ENCODE measurements around the gene IARS1. TPM values are rescaled to one million over a fixed set of nuclear protein-coding genes. Genes with fewer than 3 reads are reported as not detected.

Gene IARS1
- total and polyA plus RNA-seq, 2 experiments from 2014 or later: 105 to 310 TPM

- Histone ChIP-seq H4K20me1 (replicated peaks; ENCODE audit: insufficient read depth) (peaks cover 5% of the 10 kb centered on the region; the same call in 1 of the 2 replicates), H3K9me2 (ENCODE audit: insufficient read depth) (no peaks in the 10 kb centered on the region), H3K79me2 (replicated peaks; ENCODE audit: insufficient read depth) (peaks cover 63% of the 10 kb centered on the region), H3K4me2 (peak overlapping the region; percentile 82), H3K36me3 (ENCODE audit: insufficient read depth) (peaks cover 27% of the 10 kb centered on the region), H3F3A (replicated peaks; ENCODE audit: low read depth) (0 out of 2 replicates have a peak, but pooled peaks cover 3% of the 10 kb centered on the region), H3K27ac (ENCODE audit: low read depth) (peak overlapping the region; percentile 84), H3K4me1 (ENCODE audit: insufficient read depth) (peaks cover 13% of the 10 kb centered on the region; the same call in 1 of the 2 replicates), H3K27me3 (ENCODE audit: insufficient read depth) (no peaks in the 10 kb centered on the region), H3K4me3 (peak overlapping the region; percentile 92), H2AFZ (no peak overlapping the region)
- Mint-ChIP-seq H3K27ac (peak overlapping the region; percentile 99), H3K27me3 (ENCODE audit: insufficient read depth, low read depth, poor library complexity) (peaks cover 10% of the 10 kb centered on the region), H3K4me1 (peaks cover 17% of the 10 kb centered on the region), H3K36me3 (ENCODE audit: low read depth) (peaks cover 64% of the 10 kb centered on the region), H3K9me3 (peaks cover 2% of the 10 kb centered on the region; the same call in 2 of the 3 replicates), H3K4me3 (peak overlapping the region; percentile 96)
- TF ChIP-seq ZNF114 (CRISPR knock-in tag; IDR thresholded peaks at IDR 0.05) (no peak), POLR2AphosphoS5 (IDR thresholded peaks at IDR 0.05; ENCODE audit: low read depth) (0 out of 2 replicates have a peak, but pooled peaks have one; percentile 2)
- ATAC-seq (no peak), DNase-seq (ENCODE audit: low spot score) (no peak)
Measured at GRCh38 chr9:92292338-92293074, 991 bp downstream of the IARS1 start.

DNA sequence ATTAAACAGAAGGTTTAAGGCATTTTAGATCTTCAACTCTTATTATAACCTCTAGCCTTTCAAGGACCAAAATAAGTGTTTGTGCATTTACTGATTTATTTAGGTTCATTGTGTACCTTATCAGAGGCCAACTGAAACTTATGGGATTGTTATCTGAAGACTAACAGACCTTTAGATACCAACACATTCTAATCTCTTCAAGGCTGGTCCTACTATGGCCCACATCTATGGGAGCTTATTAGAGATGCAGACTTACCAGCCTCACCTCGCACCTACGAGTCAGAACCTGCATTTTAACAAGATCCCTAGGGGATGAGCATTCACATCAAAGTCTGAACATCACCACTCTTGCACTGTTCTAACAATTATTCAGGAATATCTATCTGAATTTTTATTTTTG lies 1.9 kb downstream of the IARS1 start:
- no peak overlapping the region for H2AFZ ChIP-seq
- DNase-seq (ENCODE audit: low spot score): no peak
- no peaks in the 10 kb centered on the region for H3K27me3 ChIP-seq (ENCODE audit: insufficient read depth)
- TF ChIP-seq, protein P1, sequence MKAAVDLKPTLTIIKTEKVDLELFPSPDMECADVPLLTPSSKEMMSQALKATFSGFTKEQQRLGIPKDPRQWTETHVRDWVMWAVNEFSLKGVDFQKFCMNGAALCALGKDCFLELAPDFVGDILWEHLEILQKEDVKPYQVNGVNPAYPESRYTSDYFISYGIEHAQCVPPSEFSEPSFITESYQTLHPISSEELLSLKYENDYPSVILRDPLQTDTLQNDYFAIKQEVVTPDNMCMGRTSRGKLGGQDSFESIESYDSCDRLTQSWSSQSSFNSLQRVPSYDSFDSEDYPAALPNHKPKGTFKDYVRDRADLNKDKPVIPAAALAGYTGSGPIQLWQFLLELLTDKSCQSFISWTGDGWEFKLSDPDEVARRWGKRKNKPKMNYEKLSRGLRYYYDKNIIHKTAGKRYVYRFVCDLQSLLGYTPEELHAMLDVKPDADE (IDR thresholded peaks at IDR 0.05): no peak
- no peak for TF ChIP-seq CREB1 (CRISPR knock-in tag; IDR thresholded peaks at IDR 0.05; ENCODE audit: low read depth)
- TF ChIP-seq EZH2 (IDR thresholded peaks at IDR 0.05; ENCODE audit: low read depth, unreplicated experiment): no peak
- TF ChIP-seq, protein P2, sequence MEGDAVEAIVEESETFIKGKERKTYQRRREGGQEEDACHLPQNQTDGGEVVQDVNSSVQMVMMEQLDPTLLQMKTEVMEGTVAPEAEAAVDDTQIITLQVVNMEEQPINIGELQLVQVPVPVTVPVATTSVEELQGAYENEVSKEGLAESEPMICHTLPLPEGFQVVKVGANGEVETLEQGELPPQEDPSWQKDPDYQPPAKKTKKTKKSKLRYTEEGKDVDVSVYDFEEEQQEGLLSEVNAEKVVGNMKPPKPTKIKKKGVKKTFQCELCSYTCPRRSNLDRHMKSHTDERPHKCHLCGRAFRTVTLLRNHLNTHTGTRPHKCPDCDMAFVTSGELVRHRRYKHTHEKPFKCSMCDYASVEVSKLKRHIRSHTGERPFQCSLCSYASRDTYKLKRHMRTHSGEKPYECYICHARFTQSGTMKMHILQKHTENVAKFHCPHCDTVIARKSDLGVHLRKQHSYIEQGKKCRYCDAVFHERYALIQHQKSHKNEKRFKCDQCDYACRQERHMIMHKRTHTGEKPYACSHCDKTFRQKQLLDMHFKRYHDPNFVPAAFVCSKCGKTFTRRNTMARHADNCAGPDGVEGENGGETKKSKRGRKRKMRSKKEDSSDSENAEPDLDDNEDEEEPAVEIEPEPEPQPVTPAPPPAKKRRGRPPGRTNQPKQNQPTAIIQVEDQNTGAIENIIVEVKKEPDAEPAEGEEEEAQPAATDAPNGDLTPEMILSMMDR (conservative IDR thresholded peaks at IDR 0.05; ENCODE audit: low read depth in 2 of 2): no peak
- TF ChIP-seq ZNF331 (CRISPR knock-in tag; IDR thresholded peaks at IDR 0.05; ENCODE audit: low read depth): no peak
- no peak for TF ChIP-seq POLR2AphosphoS5 (IDR thresholded peaks at IDR 0.05; ENCODE audit: low read depth)
- TF ChIP-seq ZNF114 (CRISPR knock-in tag; IDR thresholded peaks at IDR 0.05): no peak
- no peak for TF ChIP-seq JUNB (IDR thresholded peaks at IDR 0.05; ENCODE audit: unreplicated experiment)
- TF ChIP-seq EZH2phosphoT487 (IDR thresholded peaks at IDR 0.05; ENCODE audit: unreplicated experiment): no peak
- no peak for TF ChIP-seq STAT1 (IDR thresholded peaks at IDR 0.05; ENCODE audit: unreplicated experiment)
- Mint-ChIP-seq H3K4me3 (peak overlapping the region; percentile 96; the same call in 2 of the 3 replicates), H3K36me3 (ENCODE audit: low read depth) (peaks cover 64% of the 10 kb centered on the region), H3K4me1 (peaks cover 17% of the 10 kb centered on the region), H3K27ac (no peak overlapping the region), H3K27me3 (ENCODE audit: insufficient read depth, low read depth, poor library complexity) (peaks cover 10% of the 10 kb centered on the region), H3K9me3 (peaks cover 2% of the 10 kb centered on the region; the same call in 2 of the 3 replicates)
- peaks cover 72% of the 10 kb centered on the region for H3K79me2 ChIP-seq (replicated peaks; ENCODE audit: insufficient read depth)
- 0 out of 2 replicates have a peak, but pooled peaks cover 3% of the 10 kb centered on the region for H3F3A ChIP-seq (replicated peaks; ENCODE audit: low read depth)
- H3K4me3 ChIP-seq: peak overlapping the region; percentile 92
- H3K4me2 ChIP-seq: peak overlapping the region; percentile 82
- peaks cover 13% of the 10 kb centered on the region; the same call in 1 of the 2 replicates for H3K4me1 ChIP-seq (ENCODE audit: insufficient read depth)
- H3K27ac ChIP-seq (ENCODE audit: low read depth): no peak overlapping the region
- peaks cover 29% of the 10 kb centered on the region for H3K36me3 ChIP-seq (ENCODE audit: insufficient read depth)
- H4K20me1 ChIP-seq (replicated peaks; ENCODE audit: insufficient read depth): peaks cover 9% of the 10 kb centered on the region; the same call in 1 of the 2 replicates
- H3K9me2 ChIP-seq (ENCODE audit: insufficient read depth): no peaks in the 10 kb centered on the region
- ATAC-seq: no peak

Measured in GM23338 (cell line).